ENCODE data around the gene CLCNKA.

Gene CLCNKA

GRCh38 chr1:15993666-15994065 lies 28.2 kb upstream of the CLCNKA start:
- H3K4me1 ChIP-seq = no peaks in the 10 kb centered on the region
- no peak for TF ChIP-seq CTCF (IDR thresholded peaks at IDR 0.05)
- no peak overlapping the region for H3K27ac ChIP-seq
- H3K27me3 ChIP-seq = no peaks in the 10 kb centered on the region
- DNase-seq = no peak
- H3K9me3 ChIP-seq = no peaks in the 10 kb centered on the region
- H3K36me3 ChIP-seq = no peaks in the 10 kb centered on the region
- intact Hi-C loops (cut with DNase I; ENCODE audit: low total_unique reads) = loop anchor here (5.0 kb wide), 2 partner anchors 181 to 201 kb away; no protein-coding TSS in a partner anchor
- no peak overlapping the region for H3K4me3 ChIP-seq

GRCh38 chr1:15994081-15994480 lies 27.8 kb upstream of the CLCNKA start:
- no peak for DNase-seq
- no peak for TF ChIP-seq CTCF (IDR thresholded peaks at IDR 0.05)
- no peaks in the 10 kb centered on the region for H3K9me3 ChIP-seq
- intact Hi-C loops (cut with DNase I; ENCODE audit: low total_unique reads) = loop anchor here (5.0 kb wide), 2 partner anchors 182 to 202 kb away; no protein-coding TSS in a partner anchor
- H3K4me1 ChIP-seq = no peaks in the 10 kb centered on the region
- no peak overlapping the region for H3K27ac ChIP-seq
- no peak overlapping the region for H3K4me3 ChIP-seq
- H3K27me3 ChIP-seq = no peaks in the 10 kb centered on the region
- no peaks in the 10 kb centered on the region for H3K36me3 ChIP-seq

GRCh38 chr1:15994590-15995351 lies 27.1 kb upstream of the CLCNKA start:
- DNase-seq = peak; percentile 58 to 82
- H3K27ac ChIP-seq = no peak overlapping the region
- no peaks in the 10 kb centered on the region for H3K9me3 ChIP-seq
- no peaks in the 10 kb centered on the region for H3K27me3 ChIP-seq
- peak; percentile 88 to 93 for TF ChIP-seq CTCF (IDR thresholded peaks at IDR 0.05)
- H3K4me3 ChIP-seq = no peak overlapping the region
- intact Hi-C loops (cut with DNase I; ENCODE audit: low total_unique reads) = loop anchor here (5.0 kb wide), 2 partner anchors 182 to 202 kb away; no protein-coding TSS in a partner anchor
- H3K36me3 ChIP-seq = no peaks in the 10 kb centered on the region
- H3K4me1 ChIP-seq = no peaks in the 10 kb centered on the region

GRCh38 chr1:15997076-15997585 lies 24.7 kb upstream of the CLCNKA start:
- no peak overlapping the region for H3K27ac ChIP-seq
- H3K4me1 ChIP-seq = no peaks in the 10 kb centered on the region
- intact Hi-C loops (cut with DNase I; ENCODE audit: low total_unique reads) = no loop called here
- no peak for TF ChIP-seq CTCF (IDR thresholded peaks at IDR 0.05)
- H3K4me3 ChIP-seq = no peak overlapping the region
- H3K36me3 ChIP-seq = no peaks in the 10 kb centered on the region
- no peak for DNase-seq
- H3K27me3 ChIP-seq = no peaks in the 10 kb centered on the region
- H3K9me3 ChIP-seq = no peaks in the 10 kb centered on the region

GRCh38 chr1:15997637-15998280 lies 24.1 kb upstream of the CLCNKA start:
- TF ChIP-seq CTCF (IDR thresholded peaks at IDR 0.05) = no peak
- intact Hi-C loops (cut with DNase I; ENCODE audit: low total_unique reads) = no loop called here
- Histone ChIP-seq H3K27me3 (no peaks in the 10 kb centered on the region), H3K36me3 (no peaks in the 10 kb centered on the region), H3K9me3 (no peaks in the 10 kb centered on the region), H3K4me1 (no peaks in the 10 kb centered on the region), H3K27ac (no peak overlapping the region), H3K4me3 (no peak overlapping the region)
- DNase-seq = no peak
